ENCODE data around the gene ORAI3. TPM values are rescaled to one million over a fixed set of nuclear protein-coding genes. Genes with fewer than 3 reads are reported as not detected.

The ORAI3 gene
- total RNA-seq, 1 experiment from 2014 or later: 62.8 TPM

DNA sequence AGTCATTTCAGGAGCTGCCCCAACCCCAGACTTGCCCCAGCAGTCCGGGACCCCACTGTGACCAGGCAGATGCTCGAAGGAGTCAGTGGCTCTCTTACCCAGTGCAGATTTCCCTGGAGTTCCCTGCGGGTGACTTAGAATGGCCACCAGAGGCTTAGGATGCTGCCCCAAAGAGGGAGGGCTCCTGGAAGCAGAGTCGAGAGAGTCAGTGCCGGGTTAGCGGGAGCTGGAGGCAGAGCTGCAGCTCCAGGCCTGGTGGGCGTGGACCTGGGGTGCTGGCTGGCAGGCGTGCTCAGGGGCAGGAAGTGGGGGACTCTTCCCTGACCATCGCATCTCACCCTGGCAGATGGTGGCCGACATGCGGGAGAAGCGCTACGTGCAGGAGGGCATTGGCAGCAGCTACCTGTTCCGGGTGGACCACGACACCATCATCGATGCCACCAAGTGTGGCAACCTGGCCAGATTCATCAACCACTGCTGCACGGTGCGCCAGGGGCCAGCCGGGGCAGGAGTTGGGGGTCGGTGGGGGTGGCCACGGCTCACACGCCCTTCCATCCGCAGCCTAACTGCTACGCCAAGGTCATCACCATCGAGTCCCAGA lies 34.5 kb downstream of the ORAI3 start:
- in situ Hi-C loops (cut with HindIII; ENCODE audit: low sequenced_read_pairs): no loop called here
- DNase-seq (ENCODE audit: low spot score): no peak

GRCh38 chr16:30983898-30984610 lies 35.2 kb downstream of the ORAI3 start:
- in situ Hi-C loops (cut with HindIII; ENCODE audit: low sequenced_read_pairs): no loop called here

DNA sequence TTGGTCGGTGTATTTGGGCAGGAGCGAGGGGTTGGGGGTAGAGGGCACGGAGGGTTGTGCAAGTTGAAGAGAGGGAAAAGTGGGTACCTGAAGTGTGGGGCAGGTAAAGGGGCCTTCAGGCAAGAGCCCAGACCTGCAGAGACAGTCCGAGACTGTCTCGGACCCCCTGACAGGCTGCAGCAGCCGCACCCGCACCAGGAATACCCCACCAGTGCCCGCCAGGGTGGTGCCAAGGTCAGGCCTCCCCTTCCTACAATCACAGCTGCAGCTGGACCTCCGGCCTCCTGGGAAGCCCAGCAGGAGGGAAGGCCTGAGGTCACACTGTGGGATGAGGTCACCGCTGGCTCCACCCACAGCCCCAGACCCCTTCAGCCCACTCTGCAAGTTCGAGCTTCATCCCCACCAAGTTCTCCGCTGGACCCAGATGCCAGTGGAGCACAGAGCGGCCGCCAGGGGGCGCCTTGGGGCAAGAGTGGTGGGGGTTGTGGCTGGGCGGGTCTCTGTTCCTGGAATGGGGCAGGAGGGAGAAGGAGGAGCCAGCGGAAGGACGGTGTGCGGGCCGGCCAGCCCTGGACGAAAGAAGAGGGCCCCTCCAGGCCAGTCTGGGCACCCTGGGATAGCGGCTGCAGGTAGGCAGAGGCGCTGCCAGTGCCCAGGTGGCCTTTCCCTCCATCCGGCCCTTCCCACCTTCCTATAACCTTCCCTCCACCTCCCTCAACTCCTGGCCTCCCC lies 36.0 kb downstream of the ORAI3 start, which contains the start of gene HSD3B7:
Gene HSD3B7, plus strand, starts transcription at position 539 of the 732 bp plus-strand sequence. CDS start 452 bp downstream, outside the sequence.
- DNase-seq (ENCODE audit: low spot score): peak; percentile 78
- in situ Hi-C loops (cut with HindIII; ENCODE audit: low sequenced_read_pairs): no loop called here

More at GRCh38 chr16:30983898-30984610, 35.2 kb downstream of the ORAI3 start:
- no peak for DNase-seq (ENCODE audit: low spot score)

GRCh38 chr16:30985401-30986128 lies 36.7 kb downstream of the ORAI3 start:
- peak; percentile 69 for DNase-seq (ENCODE audit: low spot score)
- in situ Hi-C loops (cut with HindIII; ENCODE audit: low sequenced_read_pairs): no loop called here

- DNase-seq (ENCODE audit: low spot score): no peak
- in situ Hi-C loops (cut with HindIII; ENCODE audit: low sequenced_read_pairs): no loop called here
Measured at GRCh38 chr16:30986129-30986991, 37.5 kb downstream of the ORAI3 start.

GRCh38 chr16:30987581-30988190 lies 38.8 kb downstream of the ORAI3 start:
- in situ Hi-C loops (cut with HindIII; ENCODE audit: low sequenced_read_pairs): no loop called here
- DNase-seq (ENCODE audit: low spot score): no peak

- in situ Hi-C loops (cut with HindIII; ENCODE audit: low sequenced_read_pairs): no loop called here
- DNase-seq (ENCODE audit: low spot score): no peak
Measured at GRCh38 chr16:30989469-30990047, 40.7 kb downstream of the ORAI3 start.

- in situ Hi-C loops (cut with HindIII; ENCODE audit: low sequenced_read_pairs): no loop called here
- DNase-seq (ENCODE audit: low spot score): no peak
Measured at GRCh38 chr16:30990105-30990504, 41.2 kb downstream of the ORAI3 start.

- no peak for DNase-seq (ENCODE audit: low spot score)
- in situ Hi-C loops (cut with HindIII; ENCODE audit: low sequenced_read_pairs): no loop called here
Measured at GRCh38 chr16:30991052-30991451, 42.2 kb downstream of the ORAI3 start.

- DNase-seq (ENCODE audit: low spot score): no peak
- in situ Hi-C loops (cut with HindIII; ENCODE audit: low sequenced_read_pairs): no loop called here
Measured at GRCh38 chr16:30992276-30992780, 43.5 kb downstream of the ORAI3 start.

GRCh38 chr16:30992931-30993816 lies 44.3 kb downstream of the ORAI3 start:
- in situ Hi-C loops (cut with HindIII; ENCODE audit: low sequenced_read_pairs): no loop called here
- DNase-seq (ENCODE audit: low spot score): no peak

DNA sequence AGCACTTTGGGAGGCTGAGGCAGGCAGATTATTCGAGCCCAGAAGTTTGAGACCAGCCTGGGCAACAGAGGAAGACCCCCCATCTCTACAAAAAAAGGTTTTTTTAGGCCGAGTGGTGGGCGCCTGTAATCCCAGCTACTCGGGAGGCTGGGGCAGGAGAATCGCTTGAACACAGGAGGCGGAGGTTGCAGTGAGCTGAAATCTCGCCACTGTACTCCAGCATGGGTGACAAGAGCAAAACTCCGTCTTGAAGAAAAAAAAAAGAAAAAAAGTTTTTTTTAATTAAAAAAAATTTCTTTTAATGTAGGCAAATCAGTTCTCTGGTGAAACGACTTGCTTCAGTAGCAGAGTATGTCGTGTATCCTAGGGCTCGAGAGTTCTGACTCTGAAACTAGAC lies 47.1 kb downstream of the ORAI3 start:
- in situ Hi-C loops (cut with HindIII; ENCODE audit: low sequenced_read_pairs): no loop called here
- DNase-seq (ENCODE audit: low spot score): no peak

- DNase-seq (ENCODE audit: low spot score): no peak
- in situ Hi-C loops (cut with HindIII; ENCODE audit: low sequenced_read_pairs): no loop called here
Measured at GRCh38 chr16:30996324-30996984, 47.6 kb downstream of the ORAI3 start.

DNA sequence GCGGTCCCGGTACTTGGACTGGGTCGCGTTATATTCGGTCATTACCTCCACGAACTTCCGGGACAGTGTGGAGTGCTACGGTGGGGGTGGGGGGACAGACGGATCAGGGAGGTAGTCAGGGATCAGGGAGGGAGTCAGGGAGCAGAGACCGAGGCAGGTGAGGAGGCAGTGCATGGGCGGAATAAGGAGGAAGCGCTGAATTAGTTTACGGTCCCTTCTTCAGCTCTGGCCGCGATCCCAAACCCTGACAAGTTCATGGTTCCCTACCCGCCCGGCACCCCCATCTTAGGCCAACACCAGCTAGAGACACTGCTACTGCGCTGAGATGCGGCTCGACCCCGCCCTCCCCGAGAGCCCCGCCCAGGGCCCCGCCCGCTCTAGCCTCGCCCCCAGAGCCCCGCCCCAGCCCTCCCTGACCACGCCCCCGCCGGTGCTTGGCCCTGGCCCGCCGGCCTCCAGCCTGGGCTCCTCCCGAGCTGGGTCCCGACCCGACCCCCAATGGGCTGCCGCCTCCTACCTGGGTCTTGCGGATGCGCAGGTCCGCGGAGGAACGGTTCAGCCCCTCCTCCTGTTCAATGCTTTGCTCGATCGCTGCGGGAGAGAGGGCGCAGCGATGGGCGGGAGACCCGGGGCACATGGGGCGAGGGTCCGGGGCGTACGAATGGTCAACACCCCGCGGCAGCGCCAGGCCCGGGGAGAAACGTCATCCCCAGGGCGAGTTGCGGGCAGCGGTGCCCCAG lies 48.3 kb downstream of the ORAI3 start:
- peak; percentile 70 for DNase-seq (ENCODE audit: low spot score)
- in situ Hi-C loops (cut with HindIII; ENCODE audit: low sequenced_read_pairs): no loop called here

Data from G401 (cell line).